Measurements from ENCODE around the gene EGLN2.
A peak's percentile ranks its signal among the peaks of the same experiment; 100 is the strongest.

EGLN2 gene

DNA sequence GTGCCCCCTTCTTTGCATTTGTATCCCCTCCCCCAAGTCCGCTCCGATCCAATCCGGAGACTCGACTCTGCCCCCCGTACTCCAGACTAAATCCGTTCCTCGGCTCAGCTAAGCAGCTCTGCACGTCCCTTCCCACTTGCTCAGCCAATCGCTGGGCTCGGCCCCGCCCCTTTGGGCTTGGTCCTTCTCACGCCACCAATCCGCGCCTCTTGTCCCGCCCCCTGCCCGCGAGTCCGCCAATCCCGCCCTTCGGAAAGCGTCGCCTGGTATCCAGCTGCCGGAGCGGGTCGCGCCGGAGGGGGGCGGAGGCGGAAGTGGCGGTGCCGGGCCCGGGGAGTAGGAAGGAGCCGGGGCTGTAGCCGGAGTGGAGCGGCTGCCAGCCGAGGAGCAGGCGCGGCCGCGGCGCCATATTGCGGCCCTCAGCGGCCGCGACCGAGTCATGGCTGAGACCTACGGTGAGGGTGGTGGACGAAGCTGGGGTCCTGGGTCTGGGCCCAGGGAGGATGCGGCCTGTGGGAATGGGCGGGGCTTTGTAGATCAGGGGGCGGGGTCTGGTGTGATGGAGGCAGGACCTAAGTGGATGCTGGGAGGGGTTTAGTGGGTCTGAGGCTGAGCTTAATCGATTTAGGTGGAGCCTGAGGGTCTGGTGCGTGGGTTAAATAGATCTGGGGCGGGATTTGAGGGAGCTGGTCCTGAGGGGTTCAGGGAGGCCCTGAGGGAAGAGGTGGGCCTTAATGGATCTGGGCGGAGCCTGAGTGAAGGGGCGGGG, 20.9 kb upstream of the EGLN2 start, which contains the start of gene RAB4B:
Gene RAB4B, plus strand, starts transcription at position 311 of the 769 bp plus-strand sequence. Its CDS starts 129 bp downstream, at position 440.
- CTCF ChIA-PET, result interaction anchor here (0.6 to 6.4 kb wide), 34 partner anchors 8 to 638 kb away, joined by 3 to 61 read pairs (median 4); partner anchors contain the start of genes EGLN2 and LTBP4
- Histone ChIP-seq H3K4me3 (ENCODE audit: low read depth, low read length) (peak within 1 kb of the TSS; percentile 68), H3K4me1 (ENCODE audit: control insufficient read depth, insufficient read depth, low read length) (peaks cover 13% of the 10 kb centered on the region), H3K36me3 (ENCODE audit: control insufficient read depth in 2 of 2, insufficient read depth in 1 of 2, low read length in 2 of 2) (peaks cover 0 to 18% of the 10 kb centered on the region in 2 experiments; a peak in 1 of 3 replicates), H3K27ac (ENCODE audit: extremely low read depth, low read depth, low read length) (peak within 1 kb of the TSS; percentile 95), H3K9me3 (ENCODE audit: control insufficient read depth, insufficient read depth, low read depth, low read length) (no peaks in the 10 kb centered on the region)
- POLR2A ChIA-PET, result interaction anchor here (0.6 to 3.2 kb wide), 45 partner anchors 9 to 1779 kb away, joined by 3 to 180 read pairs (median 6); partner anchors contain the start of genes ACTMAP, B9D2, COQ8B and EGLN2
- TF ChIP-seq ZNF10 (tag by site-specific recombination; IDR thresholded peaks at IDR 0.05) (peak; percentile 36; the same call in 1 of the 2 replicates), ZNF610 (tag by site-specific recombination; IDR thresholded peaks at IDR 0.05; ENCODE audit: borderline replicate concordance) (peak; percentile 92), ZFHX2 (tag by site-specific recombination; conservative IDR thresholded peaks at IDR 0.05) (peak; percentile 78), ZNF239 (tag by site-specific recombination; IDR thresholded peaks at IDR 0.05) (0 out of 2 replicates have a peak, but pooled peaks have one; percentile 11), ZNF501 (tag by site-specific recombination; IDR thresholded peaks at IDR 0.05) (0 out of 2 replicates have a peak, but pooled peaks have one; percentile 12), GLIS1 (tag by site-specific recombination; IDR thresholded peaks at IDR 0.05) (peak; percentile 80), PRDM1 (tag by site-specific recombination; IDR thresholded peaks at IDR 0.05) (no peak), ZNF707 (tag by site-specific recombination; IDR thresholded peaks at IDR 0.05) (no peak), TRIM28 (IDR thresholded peaks at IDR 0.05; ENCODE audit: borderline replicate concordance, low read length) (no peak), ZNF660 (tag by site-specific recombination; IDR thresholded peaks at IDR 0.05) (peak; percentile 87), EGR2 (tag by site-specific recombination; IDR thresholded peaks at IDR 0.05; ENCODE audit: low read depth) (peak; percentile 65), KLF8 (tag by site-specific recombination; IDR thresholded peaks at IDR 0.05) (peak; percentile 95; the same call in 1 of the 2 replicates), YY2 (tag by site-specific recombination; IDR thresholded peaks at IDR 0.05) (peak; percentile 76), ZBTB20 (tag by site-specific recombination; IDR thresholded peaks at IDR 0.05) (peak; percentile 100), ZIC2 (tag by site-specific recombination; IDR thresholded peaks at IDR 0.05) (peak; percentile 87), ZBTB7A (tag by site-specific recombination; IDR thresholded peaks at IDR 0.05; ENCODE audit: low read depth) (peak; percentile 82), ZNF157 (tag by site-specific recombination; IDR thresholded peaks at IDR 0.05) (no peak), ZEB2 (tag by site-specific recombination; IDR thresholded peaks at IDR 0.05) (peak; percentile 93), ZNF785 (tag by site-specific recombination; IDR thresholded peaks at IDR 0.05) (0 out of 2 replicates have a peak, but pooled peaks have one; percentile 49), ZNF600 (tag by site-specific recombination; IDR thresholded peaks at IDR 0.05) (peak; percentile 94), ZNF433 (tag by site-specific recombination; IDR thresholded peaks at IDR 0.05; ENCODE audit: low read depth) (no peak), SCRT2 (tag by site-specific recombination; IDR thresholded peaks at IDR 0.05) (no peak), ZNF555 (tag by site-specific recombination; conservative IDR thresholded peaks at IDR 0.05) (no peak), ZNF76 (tag by site-specific recombination; IDR thresholded peaks at IDR 0.05; ENCODE audit: borderline replicate concordance, low read depth) (peak; percentile 74), ZNF24 (tag by site-specific recombination; IDR thresholded peaks at IDR 0.05) (0 out of 2 replicates have a peak, but pooled peaks have one; percentile 23)
- TF ChIP-seq, protein P1, sequence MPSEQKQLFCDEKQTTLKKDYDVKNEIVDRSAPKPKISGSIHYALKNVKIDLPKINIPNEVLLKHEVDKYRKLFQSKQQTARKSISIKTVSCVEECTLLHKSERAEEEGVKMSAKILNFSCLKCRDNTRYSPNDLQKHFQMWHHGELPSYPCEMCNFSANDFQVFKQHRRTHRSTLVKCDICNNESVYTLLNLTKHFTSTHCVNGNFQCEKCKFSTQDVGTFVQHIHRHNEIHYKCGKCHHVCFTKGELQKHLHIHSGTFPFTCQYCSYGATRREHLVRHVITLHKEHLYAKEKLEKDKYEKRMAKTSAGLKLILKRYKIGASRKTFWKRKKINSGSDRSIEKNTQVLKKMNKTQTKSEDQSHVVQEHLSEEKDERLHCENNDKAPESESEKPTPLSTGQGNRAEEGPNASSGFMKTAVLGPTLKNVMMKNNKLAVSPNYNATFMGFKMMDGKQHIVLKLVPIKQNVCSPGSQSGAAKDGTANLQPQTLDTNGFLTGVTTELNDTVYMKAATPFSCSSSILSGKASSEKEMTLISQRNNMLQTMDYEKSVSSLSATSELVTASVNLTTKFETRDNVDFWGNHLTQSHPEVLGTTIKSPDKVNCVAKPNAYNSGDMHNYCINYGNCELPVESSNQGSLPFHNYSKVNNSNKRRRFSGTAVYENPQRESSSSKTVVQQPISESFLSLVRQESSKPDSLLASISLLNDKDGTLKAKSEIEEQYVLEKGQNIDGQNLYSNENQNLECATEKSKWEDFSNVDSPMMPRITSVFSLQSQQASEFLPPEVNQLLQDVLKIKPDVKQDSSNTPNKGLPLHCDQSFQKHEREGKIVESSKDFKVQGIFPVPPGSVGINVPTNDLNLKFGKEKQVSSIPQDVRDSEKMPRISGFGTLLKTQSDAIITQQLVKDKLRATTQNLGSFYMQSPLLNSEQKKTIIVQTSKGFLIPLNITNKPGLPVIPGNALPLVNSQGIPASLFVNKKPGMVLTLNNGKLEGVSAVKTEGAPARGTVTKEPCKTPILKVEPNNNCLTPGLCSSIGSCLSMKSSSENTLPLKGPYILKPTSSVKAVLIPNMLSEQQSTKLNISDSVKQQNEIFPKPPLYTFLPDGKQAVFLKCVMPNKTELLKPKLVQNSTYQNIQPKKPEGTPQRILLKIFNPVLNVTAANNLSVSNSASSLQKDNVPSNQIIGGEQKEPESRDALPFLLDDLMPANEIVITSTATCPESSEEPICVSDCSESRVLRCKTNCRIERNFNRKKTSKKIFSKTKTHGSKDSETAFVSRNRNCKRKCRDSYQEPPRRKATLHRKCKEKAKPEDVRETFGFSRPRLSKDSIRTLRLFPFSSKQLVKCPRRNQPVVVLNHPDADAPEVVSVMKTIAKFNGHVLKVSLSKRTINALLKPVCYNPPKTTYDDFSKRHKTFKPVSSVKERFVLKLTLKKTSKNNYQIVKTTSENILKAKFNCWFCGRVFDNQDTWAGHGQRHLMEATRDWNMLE (tag by site-specific recombination; conservative IDR thresholded peaks at IDR 0.05; ENCODE audit: low read depth), result peak; percentile 31; the same call in 1 of the 2 replicates
- TF ChIP-seq, protein P2, sequence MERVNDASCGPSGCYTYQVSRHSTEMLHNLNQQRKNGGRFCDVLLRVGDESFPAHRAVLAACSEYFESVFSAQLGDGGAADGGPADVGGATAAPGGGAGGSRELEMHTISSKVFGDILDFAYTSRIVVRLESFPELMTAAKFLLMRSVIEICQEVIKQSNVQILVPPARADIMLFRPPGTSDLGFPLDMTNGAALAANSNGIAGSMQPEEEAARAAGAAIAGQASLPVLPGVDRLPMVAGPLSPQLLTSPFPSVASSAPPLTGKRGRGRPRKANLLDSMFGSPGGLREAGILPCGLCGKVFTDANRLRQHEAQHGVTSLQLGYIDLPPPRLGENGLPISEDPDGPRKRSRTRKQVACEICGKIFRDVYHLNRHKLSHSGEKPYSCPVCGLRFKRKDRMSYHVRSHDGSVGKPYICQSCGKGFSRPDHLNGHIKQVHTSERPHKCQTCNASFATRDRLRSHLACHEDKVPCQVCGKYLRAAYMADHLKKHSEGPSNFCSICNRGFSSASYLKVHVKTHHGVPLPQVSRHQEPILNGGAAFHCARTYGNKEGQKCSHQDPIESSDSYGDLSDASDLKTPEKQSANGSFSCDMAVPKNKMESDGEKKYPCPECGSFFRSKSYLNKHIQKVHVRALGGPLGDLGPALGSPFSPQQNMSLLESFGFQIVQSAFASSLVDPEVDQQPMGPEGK (tag by site-specific recombination; IDR thresholded peaks at IDR 0.05), result peak; percentile 96
- TF ChIP-seq, protein P3, sequence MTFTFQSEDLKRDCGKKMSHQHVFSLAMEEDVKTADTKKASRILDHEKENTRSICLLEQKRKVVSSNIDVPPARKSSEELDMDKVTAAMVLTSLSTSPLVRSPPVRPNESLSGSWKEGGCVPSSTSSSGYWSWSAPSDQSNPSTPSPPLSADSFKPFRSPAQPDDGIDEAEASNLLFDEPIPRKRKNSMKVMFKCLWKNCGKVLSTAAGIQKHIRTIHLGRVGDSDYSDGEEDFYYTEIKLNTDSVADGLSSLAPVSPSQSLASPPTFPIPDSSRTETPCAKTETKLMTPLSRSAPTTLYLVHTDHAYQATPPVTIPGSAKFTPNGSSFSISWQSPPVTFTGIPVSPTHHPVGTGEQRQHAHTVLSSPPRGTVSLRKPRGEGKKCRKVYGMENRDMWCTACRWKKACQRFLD (tag by site-specific recombination; IDR thresholded peaks at IDR 0.05), result no peak; the same call in 1 of the 2 replicates
- TF ChIP-seq, protein P4, sequence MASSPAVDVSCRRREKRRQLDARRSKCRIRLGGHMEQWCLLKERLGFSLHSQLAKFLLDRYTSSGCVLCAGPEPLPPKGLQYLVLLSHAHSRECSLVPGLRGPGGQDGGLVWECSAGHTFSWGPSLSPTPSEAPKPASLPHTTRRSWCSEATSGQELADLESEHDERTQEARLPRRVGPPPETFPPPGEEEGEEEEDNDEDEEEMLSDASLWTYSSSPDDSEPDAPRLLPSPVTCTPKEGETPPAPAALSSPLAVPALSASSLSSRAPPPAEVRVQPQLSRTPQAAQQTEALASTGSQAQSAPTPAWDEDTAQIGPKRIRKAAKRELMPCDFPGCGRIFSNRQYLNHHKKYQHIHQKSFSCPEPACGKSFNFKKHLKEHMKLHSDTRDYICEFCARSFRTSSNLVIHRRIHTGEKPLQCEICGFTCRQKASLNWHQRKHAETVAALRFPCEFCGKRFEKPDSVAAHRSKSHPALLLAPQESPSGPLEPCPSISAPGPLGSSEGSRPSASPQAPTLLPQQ (tag by site-specific recombination; IDR thresholded peaks at IDR 0.05), result peak; percentile 89
